NCI-H2171 (cell line): ENCODE measurements around the gene OPRD1.
"Not testable (repeated sequence)": the region's sequence is repeated elsewhere in the genome, so short reads cannot be mapped to it uniquely, and the experiment has no call there.

ENCODE experiments used
- DNase-seq: peaks from one replicate; lab custom pipeline; 2025; lab: John Stamatoyannopoulos, UW

Gene OPRD1

DNA sequence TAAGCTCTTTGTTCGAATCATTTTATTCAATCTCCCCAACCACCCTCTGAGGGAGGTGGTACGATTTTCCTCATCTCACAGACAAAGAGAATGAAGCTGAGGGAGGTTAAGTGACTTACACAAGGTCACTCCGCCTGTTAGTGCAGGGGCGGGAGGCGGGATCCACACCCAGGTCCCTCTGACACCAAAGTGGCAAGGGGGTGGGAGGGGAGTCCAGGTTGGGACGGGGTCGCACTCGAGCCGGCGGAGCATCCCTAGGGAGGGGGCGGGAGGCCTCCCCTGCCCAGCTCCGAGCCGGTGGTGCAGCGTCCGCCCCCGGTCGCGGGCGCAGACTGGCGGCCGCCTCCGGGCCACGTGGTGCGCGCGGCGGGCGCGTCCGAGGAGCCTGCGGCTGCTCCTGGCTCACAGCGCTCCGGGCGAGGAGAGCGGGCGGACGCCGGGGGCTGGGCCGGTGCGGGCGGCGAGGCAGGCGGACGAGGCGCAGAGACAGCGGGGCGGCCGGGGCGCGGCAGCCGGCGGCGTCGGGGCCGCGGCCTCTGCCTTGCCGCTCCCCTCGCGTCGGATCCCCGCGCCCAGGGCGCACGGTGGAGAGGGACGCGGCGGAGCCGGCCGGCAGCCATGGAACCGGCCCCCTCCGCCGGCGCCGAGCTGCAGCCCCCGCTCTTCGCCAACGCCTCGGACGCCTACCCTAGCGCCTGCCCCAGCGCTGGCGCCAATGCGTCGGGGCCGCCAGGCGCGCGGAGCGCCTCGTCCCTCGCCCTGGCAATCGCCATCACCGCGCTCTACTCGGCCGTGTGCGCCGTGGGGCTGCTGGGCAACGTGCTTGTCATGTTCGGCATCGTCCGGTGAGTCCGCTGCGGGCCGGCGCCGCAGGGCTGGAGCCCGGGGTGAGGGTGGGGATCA, at the start of gene OPRD1:
Gene OPRD1 (plus strand): TSS at position 405 of the 903 bp plus-strand sequence. CDS start 214 bp downstream, at position 619.
- no peak for DNase-seq

DNA sequence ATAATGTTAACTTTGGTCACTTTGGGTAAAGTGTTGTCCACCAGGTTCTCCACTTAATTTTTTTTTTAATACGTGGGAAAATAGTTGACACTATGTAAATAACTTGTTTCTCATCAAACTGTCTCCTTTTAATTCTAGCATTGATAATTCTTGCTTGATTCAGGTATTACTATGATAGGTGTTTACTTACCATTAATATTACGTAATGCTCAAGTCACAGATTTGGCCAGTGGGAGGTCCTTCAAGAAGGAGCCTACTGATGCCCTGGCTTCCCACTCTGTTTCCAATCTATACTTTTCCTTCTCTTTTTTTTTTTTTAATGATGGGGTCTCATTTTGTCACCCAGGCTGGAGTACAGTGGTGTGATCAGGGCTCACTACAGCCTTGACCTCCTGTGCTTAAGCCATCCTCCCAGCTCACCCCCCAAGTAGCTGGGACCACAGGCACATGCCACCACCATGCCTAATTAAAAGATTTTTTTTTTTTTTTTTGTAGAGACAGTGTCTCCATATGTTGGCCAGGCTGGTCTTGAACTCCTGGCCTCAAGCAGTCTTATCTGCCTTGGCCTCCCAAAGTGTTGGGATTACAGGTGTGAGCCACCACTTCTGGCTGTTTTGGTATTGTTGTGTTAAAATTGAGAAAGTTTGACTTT, 45.3 kb upstream of the OPRD1 start:
- DNase-seq, result no peak

DNA sequence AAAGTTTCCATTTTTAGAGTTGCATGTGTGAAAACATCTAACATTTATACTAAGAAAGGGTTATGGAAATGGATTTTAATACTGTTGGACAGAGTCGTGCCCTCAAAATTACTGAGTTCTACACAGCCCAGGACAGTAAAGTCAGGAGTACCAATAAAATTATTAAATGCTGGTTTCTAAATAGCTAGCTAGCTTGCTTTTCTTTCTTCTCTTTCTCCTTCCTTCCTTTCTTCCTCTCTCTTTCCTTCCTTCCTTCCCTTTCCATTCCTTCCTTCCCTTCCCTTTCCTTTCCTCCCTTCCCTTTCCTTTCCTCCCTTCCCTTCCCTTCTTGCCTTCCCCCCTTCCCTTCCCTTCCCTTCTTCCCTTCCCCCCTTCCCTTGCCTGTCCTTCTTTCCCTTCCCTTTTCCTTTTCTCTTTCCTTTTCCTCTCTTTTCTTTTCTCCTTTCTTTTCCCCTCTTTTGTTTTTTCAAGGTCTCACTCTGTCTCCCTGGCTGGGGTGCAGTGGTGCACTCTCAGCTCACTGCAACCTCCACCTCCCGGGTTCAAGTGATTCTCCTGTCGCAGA, 41.3 kb upstream of the OPRD1 start:
- no peak for DNase-seq

DNA sequence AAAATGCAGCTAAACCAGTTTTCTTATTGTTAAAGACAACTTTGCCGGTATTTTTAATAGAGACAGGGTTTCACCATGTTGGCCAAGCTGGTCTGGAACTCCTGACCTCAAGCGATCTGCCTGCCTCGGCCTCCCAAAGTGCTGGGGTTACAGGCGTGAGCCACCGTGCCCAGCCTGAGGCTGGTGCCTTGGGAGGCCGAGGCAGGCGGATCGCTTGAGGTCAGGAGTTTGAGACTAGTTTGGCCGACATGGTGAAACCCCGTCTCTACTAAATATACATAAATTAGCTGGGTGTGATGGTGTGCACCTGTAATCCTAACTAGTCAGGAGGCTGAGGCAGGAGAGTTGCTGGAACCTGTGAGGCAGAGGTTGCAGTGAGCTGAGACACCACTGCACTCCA, 40.0 kb upstream of the OPRD1 start:
- DNase-seq, result not testable (repeated sequence)

DNA sequence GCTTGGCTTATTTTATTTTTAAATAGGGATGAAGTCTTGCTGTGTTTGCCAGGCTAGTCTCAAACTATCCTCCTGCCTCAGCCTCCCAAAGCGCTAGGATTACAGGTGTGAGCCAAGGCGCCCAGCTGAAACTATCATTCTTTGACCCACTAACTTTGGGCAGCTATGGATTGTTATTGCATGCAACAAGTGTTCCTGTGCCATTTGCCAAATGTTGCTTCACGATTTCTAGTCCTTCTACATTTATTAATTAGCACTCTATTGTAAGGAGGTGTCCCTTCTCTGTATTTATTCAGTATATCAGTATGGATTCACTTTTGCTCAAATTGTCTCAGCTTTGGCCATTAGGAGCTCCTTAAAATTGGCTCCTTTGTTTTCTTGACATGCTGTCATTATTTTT, 38.9 kb upstream of the OPRD1 start:
- DNase-seq, result no peak

DNA sequence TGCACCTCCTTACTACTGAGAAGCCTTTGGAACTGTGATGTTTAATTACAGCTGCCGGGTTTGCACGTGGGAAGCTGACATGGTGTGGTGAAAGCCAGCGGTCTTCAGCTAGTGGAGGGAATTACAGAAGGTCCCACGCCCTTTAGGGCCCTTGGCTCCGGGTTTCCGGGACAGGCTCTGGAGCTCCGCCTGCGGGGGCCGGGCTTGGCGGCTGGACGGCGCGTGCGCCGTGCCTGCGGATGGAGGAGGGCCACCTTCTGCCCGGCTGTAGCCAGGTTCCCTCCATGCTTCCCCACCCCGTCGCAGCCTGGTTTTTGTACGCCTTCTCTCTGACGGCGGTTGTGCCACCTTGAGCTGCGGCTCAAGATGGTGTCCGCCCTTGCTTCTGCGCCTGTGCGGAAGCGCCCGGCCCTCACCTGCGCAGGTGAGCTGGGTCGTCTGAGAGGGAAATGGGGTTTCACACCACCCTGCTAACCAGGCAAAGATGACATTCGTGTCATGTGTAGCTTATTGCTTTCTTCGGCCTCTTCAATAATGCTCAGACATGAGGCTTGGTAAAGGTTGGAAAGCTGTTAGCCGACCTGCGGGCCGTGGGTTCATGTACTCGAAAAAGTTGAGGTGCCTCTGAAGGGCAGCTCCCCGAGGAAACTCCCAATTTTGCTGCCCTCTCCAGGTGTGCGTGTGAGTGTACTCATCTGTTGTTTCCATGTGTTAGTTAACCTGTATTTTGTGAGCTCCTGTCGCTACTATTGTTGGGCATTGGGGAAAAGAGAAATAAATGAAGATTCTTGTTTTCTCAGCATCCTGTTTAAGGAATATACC, 36.6 kb upstream of the OPRD1 start:
- DNase-seq, result peak; percentile 85

DNA sequence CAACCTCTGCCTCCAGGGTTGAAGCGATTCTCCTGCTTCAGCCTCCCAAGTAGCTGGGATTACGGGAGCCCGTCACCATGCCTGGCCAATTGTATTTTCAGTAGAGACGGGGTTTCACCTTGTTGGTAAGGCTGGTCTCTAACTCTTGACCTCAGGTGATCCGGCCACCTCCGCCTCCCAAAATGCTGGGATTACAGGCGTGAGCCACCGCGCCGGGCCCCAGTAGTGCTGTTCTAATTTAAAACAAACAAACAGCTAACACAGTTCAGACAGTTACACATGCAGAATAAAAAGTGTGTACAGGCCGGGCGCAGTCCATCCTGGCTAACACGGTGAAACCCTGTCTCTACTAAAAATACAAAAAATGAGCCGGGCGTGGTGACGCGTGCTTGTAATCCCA, 35.6 kb upstream of the OPRD1 start:
- no peak for DNase-seq

DNA sequence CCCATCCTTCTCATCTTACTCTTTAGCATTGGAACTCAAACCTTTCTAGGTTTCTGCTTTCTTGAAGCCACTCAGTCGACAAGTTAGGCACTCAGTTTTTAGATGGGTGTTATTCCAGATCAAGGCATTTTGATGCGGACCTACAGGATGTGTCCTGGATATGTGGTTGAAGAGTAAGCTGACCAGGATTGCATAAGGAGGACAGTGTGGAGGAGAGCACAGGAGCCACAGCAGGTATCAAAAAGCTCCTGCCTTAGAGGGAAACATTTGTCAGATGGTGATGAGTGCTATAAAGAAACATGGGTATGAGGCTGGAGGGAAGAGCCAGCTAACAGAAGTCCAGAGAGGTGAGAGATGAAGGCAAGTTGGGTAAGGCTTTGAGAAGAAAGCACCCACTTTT, 33.9 kb upstream of the OPRD1 start:
- DNase-seq, result no peak

DNA sequence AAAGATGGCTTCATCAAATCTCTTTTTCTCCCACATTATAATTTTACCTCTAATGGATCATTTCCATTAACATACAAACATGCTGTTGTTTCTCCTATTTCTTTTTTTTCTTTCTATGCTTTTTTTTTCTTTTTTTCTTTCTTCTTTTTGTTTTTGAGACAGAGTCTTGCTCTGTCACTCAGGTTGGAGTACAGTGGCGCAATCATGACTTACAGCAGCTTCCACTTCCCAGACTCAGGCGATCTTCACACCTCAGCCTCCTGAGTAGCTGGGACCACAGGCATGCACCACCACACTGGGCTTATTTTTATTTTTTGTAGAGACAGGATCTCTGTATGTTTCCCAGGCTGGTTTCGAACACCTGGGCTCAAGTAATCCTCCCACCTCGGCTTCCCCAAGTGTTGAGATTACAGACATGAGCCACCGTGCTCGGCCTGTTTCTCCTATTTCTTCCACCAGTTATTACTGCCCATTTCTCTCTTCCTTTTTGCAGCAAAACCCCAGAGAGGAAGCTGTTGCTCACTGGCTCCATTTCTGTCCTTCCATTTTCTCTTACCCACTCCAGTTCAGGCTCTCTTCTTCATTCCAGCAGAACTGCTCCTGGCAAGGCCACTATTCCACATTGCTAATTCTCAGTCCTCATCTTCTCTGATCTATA, 32.1 kb upstream of the OPRD1 start:
- no peak for DNase-seq

DNA sequence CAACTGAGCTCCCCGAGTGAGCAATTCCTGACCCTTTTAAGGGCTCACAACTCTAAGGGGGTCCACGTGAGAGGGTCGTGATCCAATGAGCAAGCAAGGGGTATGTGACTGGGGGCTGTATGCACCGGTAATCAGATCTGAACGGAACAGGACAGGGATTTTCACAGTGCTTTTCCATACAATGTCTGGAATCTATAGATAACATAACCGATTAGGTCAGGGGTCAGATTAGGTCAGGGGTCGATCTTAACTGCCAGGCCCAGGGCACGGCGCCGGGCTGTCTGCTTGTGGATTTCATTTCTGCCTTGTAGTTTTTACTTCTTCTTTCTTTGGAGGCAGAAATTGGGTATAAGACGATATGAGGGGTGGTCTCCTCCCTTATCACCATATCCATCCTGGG, 30.7 kb upstream of the OPRD1 start:
- no peak for DNase-seq

DNA sequence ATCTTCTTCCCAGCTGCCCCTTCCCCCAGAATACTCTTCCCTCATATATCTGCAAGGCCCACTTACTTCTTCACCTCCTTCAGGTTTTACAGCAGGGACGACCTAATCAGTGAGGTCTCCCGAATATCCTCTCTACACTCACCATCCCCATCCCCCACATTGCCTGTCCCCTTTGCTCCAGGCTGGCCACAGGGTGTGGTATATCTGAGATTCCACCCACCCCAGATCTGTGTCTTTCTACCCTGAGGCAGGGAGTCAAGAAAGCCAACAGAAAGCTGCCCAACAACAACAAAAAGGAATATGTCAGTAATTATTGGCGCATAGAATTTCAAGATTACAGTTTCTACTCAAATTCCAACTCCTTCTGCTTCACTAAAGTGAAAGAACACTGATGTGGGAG, 30.0 kb upstream of the OPRD1 start:
- no peak for DNase-seq

DNA sequence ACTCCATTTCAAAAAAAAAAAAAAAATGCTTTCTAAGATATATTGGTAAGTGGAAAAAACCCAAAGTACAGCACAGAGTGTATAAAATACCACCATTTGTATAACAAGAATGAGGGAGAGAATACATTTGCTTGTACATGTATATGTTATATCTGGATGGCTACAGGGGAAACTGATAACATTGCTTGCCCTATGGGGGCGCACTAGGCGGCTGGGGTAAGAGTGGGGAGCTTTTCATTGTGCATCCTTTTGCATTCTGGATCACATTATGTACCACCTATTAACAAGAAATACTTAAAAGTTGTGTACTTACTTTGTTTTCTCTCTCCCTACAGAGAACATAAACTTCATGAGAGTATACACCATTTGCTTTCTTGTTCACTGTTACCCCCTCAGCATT, 28.6 kb upstream of the OPRD1 start:
- DNase-seq, result no peak

DNA sequence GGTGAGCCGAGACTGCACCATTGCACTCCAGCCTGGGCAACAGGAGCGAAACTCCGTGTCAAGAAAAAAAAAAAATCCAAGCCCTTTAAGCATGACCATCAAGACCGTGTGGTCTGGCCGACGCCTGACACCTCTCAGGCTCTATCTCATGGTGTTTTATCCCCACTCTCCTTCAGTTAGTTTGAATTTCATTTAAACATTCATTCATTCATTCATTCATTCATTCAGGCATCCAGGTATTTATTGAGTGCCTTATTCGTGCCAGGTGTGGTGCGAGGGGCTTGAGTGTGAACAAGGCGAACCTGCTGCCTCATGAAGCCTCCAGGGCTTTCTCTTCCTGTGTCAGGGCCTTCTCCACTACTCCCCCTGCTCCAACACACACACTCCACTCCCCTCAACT, 22.6 kb upstream of the OPRD1 start:
- no peak for DNase-seq

DNA sequence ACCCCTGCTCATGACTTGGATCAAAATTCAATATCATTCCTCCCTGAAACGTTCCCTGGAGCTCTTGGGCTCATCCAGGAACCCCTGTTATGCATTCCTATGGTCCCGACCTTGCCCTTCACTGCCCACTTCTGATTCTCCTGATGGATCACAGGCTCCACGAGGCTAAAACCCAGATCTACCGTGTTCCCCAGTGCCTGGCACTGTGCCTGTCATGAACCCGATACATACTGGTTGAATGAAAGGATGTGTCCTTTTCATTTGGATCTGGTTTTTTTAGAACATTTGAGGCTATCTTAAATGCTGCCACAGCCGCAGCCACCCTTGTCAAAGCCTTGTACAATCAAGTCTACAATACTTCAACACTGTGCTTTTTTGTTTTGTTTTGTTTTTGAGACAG, 22.2 kb upstream of the OPRD1 start:
- no peak for DNase-seq

DNA sequence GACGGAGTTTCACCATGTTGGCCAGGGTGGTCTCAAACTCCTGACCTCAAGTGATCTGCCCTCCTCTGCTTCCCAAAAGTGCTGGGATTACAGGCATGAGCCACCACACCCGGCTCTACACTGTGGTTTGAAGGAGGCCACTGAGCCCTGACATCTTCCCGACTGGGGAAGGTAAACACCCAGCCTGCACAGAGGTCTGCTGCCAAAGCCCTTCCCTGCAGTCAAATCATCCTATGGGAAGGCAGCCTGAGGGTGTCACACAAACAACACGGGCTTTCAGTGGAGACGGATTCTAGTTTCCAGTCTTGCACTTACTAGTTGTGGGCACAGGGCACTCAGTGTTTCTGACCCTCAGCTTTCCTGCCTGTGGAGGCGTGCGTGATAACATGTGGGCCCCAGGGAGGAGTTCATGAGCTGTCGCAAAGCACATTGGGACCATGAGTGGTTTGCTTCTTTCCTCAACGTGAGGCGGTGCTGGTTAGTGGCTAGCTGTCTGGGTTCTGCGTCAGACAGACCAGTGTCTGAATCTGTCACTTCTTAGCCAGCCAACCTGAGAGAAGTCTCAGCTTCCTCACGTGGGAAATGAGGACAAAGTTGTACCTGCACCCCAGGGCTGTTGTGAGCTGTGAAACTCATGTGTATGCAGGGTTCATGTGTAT, 21.5 kb upstream of the OPRD1 start:
- no peak for DNase-seq

DNA sequence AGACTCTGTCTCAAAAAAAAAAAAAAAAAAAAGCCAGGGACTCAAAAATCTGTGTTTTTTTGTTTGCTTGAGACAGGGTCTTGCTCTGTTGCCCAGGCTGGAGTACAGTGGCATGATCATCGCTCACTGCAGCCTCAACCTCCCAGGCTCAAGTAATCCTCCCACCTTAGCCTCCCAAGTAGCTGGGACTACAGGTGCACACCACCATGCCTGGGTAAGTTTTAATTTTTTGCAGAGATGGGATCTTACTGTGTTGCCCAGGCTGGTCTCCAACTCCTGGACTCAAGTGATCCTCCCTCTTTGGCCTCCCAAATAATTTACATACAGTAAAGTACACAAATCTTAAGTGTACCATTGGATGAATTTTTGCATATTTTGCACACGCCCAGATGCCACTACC, 20.0 kb upstream of the OPRD1 start:
- DNase-seq, result not testable (repeated sequence)

DNA sequence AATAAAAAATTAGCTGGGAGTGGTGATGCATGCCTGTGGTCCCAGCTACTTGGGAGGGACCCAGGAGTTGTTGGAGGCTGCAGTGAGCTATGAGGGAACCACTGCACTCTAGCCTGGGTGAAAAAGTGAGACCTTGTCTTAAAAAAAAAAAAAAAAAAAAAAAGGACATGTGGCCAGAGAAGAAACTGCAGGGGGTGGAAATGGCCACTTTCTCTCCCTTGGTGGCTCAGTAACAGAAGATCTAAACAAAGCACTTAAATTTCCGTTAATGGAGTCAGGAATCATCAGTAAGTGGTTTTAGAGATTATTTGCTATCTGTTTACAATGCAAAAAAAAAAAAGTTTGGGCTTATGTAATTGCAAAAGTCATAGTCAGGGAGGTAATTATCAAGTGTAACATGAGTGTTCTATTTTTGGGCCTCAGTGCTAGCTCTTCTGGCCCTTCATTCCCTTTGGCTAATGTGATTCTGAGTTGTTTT, 19.3 kb upstream of the OPRD1 start:
- DNase-seq, result no peak

DNA sequence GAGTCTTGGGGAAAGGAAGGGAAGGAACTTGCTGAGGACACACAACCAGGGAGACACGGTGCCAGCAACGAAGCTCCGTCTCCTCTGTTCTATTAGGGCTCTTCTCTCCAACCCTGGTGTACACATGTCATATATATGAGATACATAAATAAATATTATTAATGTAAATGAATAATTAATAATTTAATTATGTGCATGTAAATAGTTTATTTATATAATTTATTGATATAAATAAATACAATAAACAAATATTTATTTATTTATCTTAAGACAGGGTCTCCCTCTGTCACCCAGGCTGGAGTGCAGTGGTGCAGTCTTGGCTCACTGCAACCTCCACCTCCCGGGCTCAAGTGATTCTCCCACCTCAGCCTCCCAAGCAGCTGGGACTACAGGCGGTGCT, 17.4 kb upstream of the OPRD1 start:
- DNase-seq, result not testable (repeated sequence)

DNA sequence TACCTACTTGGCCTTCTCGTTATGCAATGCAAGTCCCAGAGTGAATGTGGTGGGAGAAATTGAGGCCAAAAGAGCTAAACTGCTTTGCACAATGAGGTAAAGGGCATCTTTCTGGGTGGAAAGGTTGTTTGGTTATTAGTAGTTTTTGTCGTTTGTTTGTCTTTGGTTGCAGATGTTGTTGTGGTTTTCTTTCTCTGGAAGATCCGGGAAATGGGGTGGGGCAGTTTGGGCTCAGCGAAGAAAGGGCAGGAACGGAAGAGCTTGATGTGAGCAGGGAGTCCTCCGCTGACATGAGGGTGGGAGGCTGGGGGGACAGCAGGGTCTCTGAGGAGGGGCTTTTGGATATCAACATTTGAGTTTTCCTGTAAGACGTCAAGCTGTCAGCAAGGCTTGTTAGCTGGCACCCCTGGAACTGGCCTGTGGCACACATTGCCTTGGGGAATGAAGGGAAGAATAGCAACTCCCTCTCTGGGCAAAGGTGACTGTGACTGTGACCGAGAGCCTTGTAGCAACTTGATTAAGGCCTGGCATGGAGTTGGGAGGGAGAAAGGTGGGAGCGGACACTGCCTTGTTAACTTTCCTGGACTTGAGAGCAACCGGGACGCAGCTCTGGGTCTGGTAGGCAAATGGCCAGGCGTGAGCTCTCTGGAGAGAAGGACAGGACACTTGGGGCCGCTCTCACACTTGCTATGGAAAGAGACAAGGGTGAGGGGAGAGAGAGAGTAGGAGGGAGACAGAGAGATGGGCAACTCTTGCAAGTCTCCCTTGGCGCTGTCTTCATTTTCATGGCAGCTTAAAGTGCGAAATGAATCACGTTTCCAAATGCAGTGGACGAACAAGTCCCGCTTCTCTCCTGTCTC, 15.4 kb upstream of the OPRD1 start:
- DNase-seq, result no peak

DNA sequence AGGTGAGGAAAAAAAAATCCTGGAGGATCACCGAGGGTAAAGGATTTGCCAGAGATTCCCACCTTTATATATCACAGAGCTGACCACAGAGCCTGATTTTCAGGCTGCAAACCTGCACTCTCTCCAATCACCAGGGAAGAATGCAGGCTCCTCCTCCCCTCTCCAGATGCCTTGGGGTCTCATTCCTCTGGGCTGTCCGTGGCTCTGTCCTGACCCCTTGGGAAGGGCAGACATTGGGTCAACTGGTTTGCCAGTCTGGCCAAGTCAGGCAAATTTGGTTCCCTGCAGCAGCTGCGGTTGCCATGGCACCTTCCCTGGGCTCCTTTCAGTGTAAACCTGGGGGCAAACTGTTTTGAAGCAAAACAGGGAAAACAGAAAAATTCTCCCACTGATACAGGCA, 11.6 kb upstream of the OPRD1 start:
- DNase-seq, result no peak
